NT2/D1 (cell line): ENCODE results near the gene TNFAIP8L3.

Experiments used
- SUZ12 ChIP-seq: IDR thresholded peaks from 2 replicates; pipeline ENCODE4 v1.6.1; 2011; ENCODE audit not compliant: insufficient read length, insufficient read depth; ENCODE audit errors: extremely low read depth
- ZNF274 ChIP-seq: IDR thresholded peaks from 2 replicates; pipeline ENCODE4 v1.6.1; 2011; ENCODE audit warnings: mild to moderate bottlenecking, low read depth, low read length

DNA sequence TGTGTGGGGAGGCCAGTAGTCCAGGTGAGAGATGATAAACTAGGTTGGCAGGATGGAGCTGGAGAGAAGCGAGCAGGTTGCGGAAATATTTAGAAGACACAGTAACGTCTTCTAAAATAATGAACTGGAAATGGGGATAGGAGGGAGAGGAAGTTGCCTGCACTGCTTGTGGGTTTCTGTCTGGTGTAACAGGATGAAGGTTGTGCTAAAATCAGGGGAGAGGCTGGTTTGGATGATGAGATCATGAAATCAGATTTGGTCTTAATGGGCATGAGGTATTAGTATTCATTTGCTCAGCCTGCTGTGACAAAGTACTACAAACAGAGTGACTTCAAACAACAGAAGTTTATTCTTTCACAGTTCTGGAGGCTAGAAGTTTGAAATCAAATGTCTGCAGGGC is 32.1 kb upstream of the TNFAIP8L3 start:
- TF ChIP-seq ZNF274 (no peak), SUZ12 (no peak)
